ENCODE data around the gene CAMK1D.

DNA sequence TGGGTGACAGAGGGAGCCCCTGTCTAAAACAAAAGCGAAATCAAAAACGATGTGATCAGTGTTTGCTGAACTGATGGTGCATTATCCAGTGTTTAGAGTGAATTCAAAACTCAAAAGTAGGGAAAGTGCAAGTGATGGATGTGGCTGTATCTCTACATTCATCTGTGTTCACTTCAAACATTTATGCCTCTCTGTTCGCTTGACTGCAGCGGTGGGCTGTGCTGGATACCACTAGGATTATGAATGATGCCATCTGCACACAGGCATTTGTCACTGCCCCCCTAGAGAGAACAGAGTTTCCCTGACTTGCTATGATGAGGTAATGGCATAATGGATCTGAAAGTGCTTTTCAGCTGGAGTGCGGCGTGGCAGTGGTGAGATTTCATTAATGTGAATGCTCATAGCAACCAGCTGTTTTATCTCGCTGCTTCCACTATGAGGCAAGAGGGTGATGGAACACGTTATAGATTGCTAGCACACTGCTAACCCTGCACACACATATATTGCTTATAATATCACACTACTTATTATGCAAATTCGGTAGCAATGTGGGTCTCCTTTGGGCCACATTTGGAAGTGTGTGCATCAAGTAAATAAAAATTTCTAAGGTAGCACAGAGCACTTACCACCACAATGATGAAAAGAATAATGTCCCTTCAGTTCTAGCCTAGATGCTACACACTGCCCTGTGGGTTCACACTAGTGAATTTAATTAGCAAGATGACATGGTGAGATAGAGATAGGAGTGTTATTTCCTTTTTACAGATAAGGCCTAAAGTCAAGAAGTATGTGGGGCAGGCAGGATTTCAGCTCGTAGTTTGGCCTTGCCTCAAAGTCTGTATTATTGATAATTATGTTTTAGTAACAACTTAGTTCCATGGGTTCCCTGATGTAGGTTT is 164.7 kb downstream of the CAMK1D start:
- TF ChIP-seq, protein P1, sequence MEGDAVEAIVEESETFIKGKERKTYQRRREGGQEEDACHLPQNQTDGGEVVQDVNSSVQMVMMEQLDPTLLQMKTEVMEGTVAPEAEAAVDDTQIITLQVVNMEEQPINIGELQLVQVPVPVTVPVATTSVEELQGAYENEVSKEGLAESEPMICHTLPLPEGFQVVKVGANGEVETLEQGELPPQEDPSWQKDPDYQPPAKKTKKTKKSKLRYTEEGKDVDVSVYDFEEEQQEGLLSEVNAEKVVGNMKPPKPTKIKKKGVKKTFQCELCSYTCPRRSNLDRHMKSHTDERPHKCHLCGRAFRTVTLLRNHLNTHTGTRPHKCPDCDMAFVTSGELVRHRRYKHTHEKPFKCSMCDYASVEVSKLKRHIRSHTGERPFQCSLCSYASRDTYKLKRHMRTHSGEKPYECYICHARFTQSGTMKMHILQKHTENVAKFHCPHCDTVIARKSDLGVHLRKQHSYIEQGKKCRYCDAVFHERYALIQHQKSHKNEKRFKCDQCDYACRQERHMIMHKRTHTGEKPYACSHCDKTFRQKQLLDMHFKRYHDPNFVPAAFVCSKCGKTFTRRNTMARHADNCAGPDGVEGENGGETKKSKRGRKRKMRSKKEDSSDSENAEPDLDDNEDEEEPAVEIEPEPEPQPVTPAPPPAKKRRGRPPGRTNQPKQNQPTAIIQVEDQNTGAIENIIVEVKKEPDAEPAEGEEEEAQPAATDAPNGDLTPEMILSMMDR (IDR thresholded peaks at IDR 0.05) = no peak
- TF ChIP-seq POLR2A (IDR thresholded peaks at IDR 0.05) (no peak), EP300 (IDR thresholded peaks at IDR 0.05) (no peak)

Data from stomach (tissue), 4 donors.